Mucosa of rectum (tissue), 2 donors: ENCODE results near the gene RPN1.
A peak's percentile ranks its signal among the peaks of the same experiment; 100 is the strongest.

Experiments
- H3K27ac ChIP-seq, 2 donors: one replicate each; pipeline ENCODE4 v1.7.0; 2013; ENCODE audit warnings: inconsistent platforms in 2 of 2, low read depth in 2 of 2, low read length in 2 of 2
- H3K27me3 ChIP-seq, 2 donors: one replicate each; pipeline ENCODE4 v1.7.0; 2013; ENCODE audit warnings: low read length in 2 of 2; ENCODE audit not compliant: control insufficient read depth in 2 of 2, insufficient read depth in 2 of 2
- H3K36me3 ChIP-seq, 2 donors: one replicate each; pipeline ENCODE4 v1.7.0; 2013; ENCODE audit warnings: low read length in 2 of 2; ENCODE audit not compliant: control insufficient read depth in 2 of 2, insufficient read depth in 2 of 2
- H3K4me1 ChIP-seq, 2 donors: one replicate each; pipeline ENCODE4 v1.7.0; 2013; ENCODE audit warnings: low read length in 2 of 2, mild to moderate bottlenecking in 1 of 2; ENCODE audit not compliant: control insufficient read depth in 2 of 2, insufficient read depth in 2 of 2
- H3K4me3 ChIP-seq, 2 donors: one replicate each; pipeline ENCODE4 v1.7.0; 2013; ENCODE audit warnings: low read length in 2 of 2
- H3K9ac ChIP-seq, 2 donors: one replicate each; pipeline ENCODE4 v1.7.0; 2013; ENCODE audit warnings: low read length in 2 of 2, low read depth in 1 of 2, mild to moderate bottlenecking in 1 of 2
- H3K9me3 ChIP-seq, 2 donors: one replicate each; pipeline ENCODE4 v1.7.0; 2013; ENCODE audit warnings: low read length in 2 of 2; ENCODE audit not compliant: control insufficient read depth in 2 of 2
- donor health status: healthy.
- donor health status: Normal muscosa, but diverticular disease.

Gene RPN1

GRCh38 chr3:128621931-128622330 is 28.7 kb downstream of the RPN1 start:
- no peak overlapping the region for H3K9ac ChIP-seq

DNA sequence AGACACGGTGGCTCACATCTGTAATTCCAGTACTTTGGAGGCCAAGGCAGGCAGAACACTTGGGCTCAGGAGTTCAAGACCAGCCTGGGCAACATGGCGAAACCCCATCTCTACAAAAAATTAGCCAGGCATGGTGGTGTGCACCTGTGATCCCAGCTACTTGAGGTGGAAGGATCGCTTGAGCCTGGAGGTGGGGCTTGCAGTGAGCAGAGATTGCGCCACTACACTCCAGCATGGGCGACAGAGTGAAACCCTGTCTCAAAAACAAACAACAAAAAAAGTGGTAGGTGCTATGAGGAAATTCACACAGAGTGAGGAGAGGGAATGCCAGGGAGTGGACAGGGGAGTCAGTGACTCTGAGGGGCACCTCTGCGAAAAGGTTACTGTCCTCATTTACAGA is 29.4 kb downstream of the RPN1 start:
- Histone ChIP-seq H3K9ac (no peak overlapping the region), H3K9me3 (no peaks in the 10 kb centered on the region), H3K36me3 (peaks cover 58 to 60% of the 10 kb centered on the region in 2 donors), H3K4me1 (peaks cover 16 to 17% of the 10 kb centered on the region in 2 donors), H3K4me3 (no peak overlapping the region), H3K27me3 (no peaks in the 10 kb centered on the region), H3K27ac (no peak overlapping the region)

More at GRCh38 chr3:128621931-128622330, 28.7 kb downstream of the RPN1 start:
- Histone ChIP-seq H3K4me3 (no peak overlapping the region), H3K36me3 (peaks cover 65 to 67% of the 10 kb centered on the region in 2 donors), H3K27me3 (no peaks in the 10 kb centered on the region), H3K27ac (no peak overlapping the region), H3K9me3 (no peaks in the 10 kb centered on the region), H3K4me1 (peaks cover 16% of the 10 kb centered on the region in 2 donors)

DNA sequence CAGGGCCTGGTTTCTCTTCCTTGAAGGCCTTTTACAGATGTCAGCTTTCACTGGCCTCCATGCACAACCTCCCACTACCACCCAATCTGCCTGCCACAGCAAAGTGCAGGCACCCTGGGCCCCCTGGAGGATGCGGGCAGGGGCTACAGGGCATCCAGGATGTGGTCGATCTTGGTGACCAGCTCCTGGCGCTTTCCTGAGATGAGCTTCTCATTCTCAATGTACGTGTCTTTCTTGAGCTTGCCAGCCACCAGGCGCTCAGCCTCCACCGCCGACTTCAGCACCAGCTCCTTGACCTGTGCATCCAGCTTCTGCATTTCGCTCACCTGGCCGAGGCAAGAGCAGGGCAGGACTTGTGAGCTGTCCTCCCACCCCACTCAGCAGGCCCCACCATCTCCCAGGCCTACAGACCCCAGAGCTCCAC is 30.3 kb downstream of the RPN1 start:
- no peaks in the 10 kb centered on the region for H3K27me3 ChIP-seq
- no peak overlapping the region for H3K9ac ChIP-seq
- no peak overlapping the region for H3K27ac ChIP-seq
- H3K4me3 ChIP-seq, result no peak overlapping the region
- H3K4me1 ChIP-seq, result peaks cover 16 to 17% of the 10 kb centered on the region in 2 donors
- no peaks in the 10 kb centered on the region for H3K9me3 ChIP-seq
- H3K36me3 ChIP-seq, result peaks cover 49 to 50% of the 10 kb centered on the region in 2 donors

- no peak overlapping the region for H3K9ac ChIP-seq
- H3K4me1 ChIP-seq, result peaks cover 16 to 17% of the 10 kb centered on the region in 2 donors
- no peak overlapping the region for H3K4me3 ChIP-seq
- no peaks in the 10 kb centered on the region for H3K9me3 ChIP-seq
- H3K27me3 ChIP-seq, result no peaks in the 10 kb centered on the region
- no peak overlapping the region for H3K27ac ChIP-seq
- peaks cover 39 to 40% of the 10 kb centered on the region in 2 donors for H3K36me3 ChIP-seq
Measured at GRCh38 chr3:128619146-128619890, 31.3 kb downstream of the RPN1 start.

DNA sequence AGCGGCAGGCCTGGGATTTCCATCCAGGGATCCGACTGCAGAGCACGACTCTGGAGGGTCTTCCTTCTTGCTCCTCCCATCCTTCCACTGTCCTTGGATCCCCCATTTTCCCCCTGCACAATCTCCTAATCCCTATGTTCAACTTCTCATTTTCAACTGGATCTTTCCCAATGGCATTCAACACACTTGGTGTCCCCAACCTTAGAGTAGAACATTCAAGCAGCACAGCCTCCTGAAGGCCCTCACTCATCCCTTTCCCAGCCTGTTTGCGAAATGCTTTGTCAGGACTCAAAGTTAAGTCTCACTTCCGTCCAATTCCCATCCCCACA is 32.3 kb downstream of the RPN1 start:
- H3K9me3 ChIP-seq, result no peaks in the 10 kb centered on the region
- peak overlapping the region; percentile 94 for H3K9ac ChIP-seq
- H3K36me3 ChIP-seq, result peaks cover 31 to 33% of the 10 kb centered on the region in 2 donors
- H3K27ac ChIP-seq, result peak overlapping the region; percentile 73 to 82
- peaks cover 16 to 17% of the 10 kb centered on the region in 2 donors for H3K4me1 ChIP-seq
- H3K27me3 ChIP-seq, result no peaks in the 10 kb centered on the region
- H3K4me3 ChIP-seq, result peak overlapping the region; percentile 89 to 94

DNA sequence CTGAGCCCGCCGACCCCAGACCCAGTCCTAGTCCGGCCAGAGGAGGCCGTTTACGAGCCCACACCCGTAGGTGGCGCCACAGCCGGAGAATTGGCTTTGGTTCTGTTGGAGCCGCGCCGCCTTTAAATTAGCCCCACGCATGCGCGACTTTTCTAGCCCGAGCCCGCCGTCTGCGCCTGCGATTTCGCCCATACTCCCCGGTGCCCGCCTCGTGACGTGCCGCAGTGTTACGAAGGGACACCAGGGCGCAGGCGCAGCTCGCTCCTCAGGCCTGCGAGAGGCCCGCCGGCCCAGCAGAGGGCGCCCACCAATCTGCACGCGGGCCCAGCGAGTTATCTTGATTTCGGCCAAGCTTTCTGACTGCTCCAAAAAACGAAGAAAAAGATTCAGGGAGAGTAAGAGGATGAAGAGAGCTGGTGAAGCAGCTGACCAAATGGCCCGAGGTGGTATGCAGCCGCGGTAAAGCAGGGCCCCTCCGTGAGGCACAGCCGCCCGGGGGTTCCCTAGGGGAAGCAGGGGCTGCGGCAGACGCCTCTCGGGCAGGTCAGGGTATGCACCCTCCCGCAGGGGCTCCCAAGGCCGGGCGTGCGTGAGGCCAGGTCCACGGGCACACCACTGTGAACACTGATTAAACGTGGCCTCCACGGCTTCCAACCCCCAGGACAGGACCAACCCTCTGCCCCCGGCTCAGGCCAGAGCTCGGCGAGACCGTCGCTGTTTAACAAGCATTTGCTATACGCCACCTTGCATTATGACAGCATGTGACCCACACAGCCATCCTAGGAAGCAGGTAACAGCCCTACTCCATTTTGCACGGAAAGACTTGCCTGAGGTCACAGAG is 32.8 kb downstream of the RPN1 start:
- H3K9ac ChIP-seq, result peak overlapping the region; percentile 94

DNA sequence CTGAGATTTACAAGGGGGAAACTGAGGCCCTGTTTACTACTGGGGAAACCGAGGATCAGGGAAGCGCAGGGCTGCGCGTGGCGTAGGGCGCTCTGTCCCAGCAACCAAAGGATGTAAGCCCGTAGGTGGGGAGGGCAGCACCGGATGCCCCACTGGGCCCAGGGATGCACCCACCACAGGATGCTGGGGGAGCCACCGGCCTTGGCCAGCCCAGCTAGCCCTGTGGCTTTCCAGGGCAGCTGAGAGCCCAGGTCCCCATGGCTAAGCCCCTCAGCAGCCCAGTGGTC is 33.4 kb downstream of the RPN1 start:
- Histone ChIP-seq H3K36me3 (peaks cover 24 to 27% of the 10 kb centered on the region in 2 donors), H3K9ac (peak overlapping the region; percentile 86 to 94), H3K9me3 (no peaks in the 10 kb centered on the region), H3K4me1 (peaks cover 16 to 17% of the 10 kb centered on the region in 2 donors), H3K4me3 (peak overlapping the region; percentile 67 to 89), H3K27me3 (no peaks in the 10 kb centered on the region), H3K27ac (peak overlapping the region; percentile 68 to 73)

More for the DNA sequence above, 32.8 kb downstream of the RPN1 start:
- peaks cover 27 to 30% of the 10 kb centered on the region in 2 donors for H3K36me3 ChIP-seq
- peak overlapping the region; percentile 73 to 82 for H3K27ac ChIP-seq
- H3K9me3 ChIP-seq, result no peaks in the 10 kb centered on the region
- H3K27me3 ChIP-seq, result no peaks in the 10 kb centered on the region
- H3K4me3 ChIP-seq, result peak overlapping the region; percentile 89 to 94
- peaks cover 16 to 17% of the 10 kb centered on the region in 2 donors for H3K4me1 ChIP-seq

DNA sequence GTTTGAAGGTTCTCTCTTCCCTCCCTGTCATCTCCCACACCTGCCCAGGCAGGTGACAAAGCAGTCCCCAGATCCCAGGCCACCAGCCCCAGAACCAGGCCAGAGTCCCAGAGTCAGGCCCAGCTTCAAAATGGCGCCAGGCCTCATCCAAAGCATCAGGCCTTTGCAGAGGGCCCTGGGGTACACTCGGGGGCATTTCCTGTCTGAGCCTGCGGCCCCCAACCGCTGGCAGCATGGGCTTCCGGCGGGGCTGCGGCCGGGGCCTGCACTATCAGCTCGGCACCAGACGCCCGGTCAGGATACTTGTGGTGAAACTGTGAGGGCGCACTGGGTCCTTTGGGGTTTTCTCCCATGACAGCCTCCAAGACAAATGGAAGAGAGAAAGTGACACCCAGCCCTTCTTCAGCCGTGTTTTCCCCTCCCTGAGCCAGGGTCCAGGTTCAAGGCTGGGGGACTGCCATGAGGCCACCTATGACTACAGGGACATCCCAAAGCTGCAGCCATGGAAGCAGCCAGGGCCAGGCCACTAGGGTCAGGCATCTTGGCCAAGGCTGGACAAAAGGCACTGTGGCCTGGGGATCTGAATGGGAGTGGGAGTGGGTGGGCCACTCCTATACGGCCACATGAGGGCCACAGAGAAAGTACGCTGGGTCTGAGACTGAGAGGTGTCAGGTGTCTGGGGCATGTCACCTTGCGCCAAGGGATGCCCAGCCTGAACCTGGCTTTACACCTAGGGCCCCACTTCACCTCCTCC is 33.9 kb downstream of the RPN1 start:
- Histone ChIP-seq H3K27ac (peak overlapping the region in 1 of 2 donors; percentile 73), H3K4me3 (peak overlapping the region in 1 of 2 donors; percentile 89), H3K27me3 (no peaks in the 10 kb centered on the region), H3K36me3 (peaks cover 19 to 22% of the 10 kb centered on the region in 2 donors), H3K9ac (peak overlapping the region in 1 of 2 donors; percentile 94), H3K4me1 (peaks cover 16 to 17% of the 10 kb centered on the region in 2 donors), H3K9me3 (no peaks in the 10 kb centered on the region)

- Histone ChIP-seq H3K4me1 (peaks cover 14 to 16% of the 10 kb centered on the region in 2 donors), H3K27me3 (no peaks in the 10 kb centered on the region), H3K4me3 (no peak overlapping the region), H3K9ac (no peak overlapping the region), H3K27ac (no peak overlapping the region), H3K36me3 (peaks cover 0 to 1% of the 10 kb centered on the region in 2 donors), H3K9me3 (no peaks in the 10 kb centered on the region)
Measured at GRCh38 chr3:128614076-128614475, 36.5 kb downstream of the RPN1 start.
